KMS-11 (cell line): Measurements from ENCODE around the gene ZNF205.

Experiments used
- H2AFZ ChIP-seq: fragments of 200-600 bp; sonication (generic); 2 replicates; pipeline ENCODE4 v1.6.1; 2016; ENCODE audit warnings: antibody characterized with exemption, mixed run types, low read depth
- H3K27ac ChIP-seq: fragments of 200-600 bp; sonication (generic); 2 replicates; pipeline ENCODE4 v1.6.1; 2016; ENCODE audit warnings: mild to moderate bottlenecking, mixed run types
- H3K27me3 ChIP-seq: fragments of 200-600 bp; sonication (generic); 2 replicates; pipeline ENCODE4 v1.6.1; 2017; ENCODE audit warnings: mild to moderate bottlenecking, low read depth, mixed run types, moderate library complexity; ENCODE audit not compliant: insufficient read depth
- H3K36me3 ChIP-seq: fragments of 200-600 bp; sonication (generic); 2 replicates; pipeline ENCODE4 v1.6.1; 2017; ENCODE audit warnings: mild to moderate bottlenecking, mixed run types; ENCODE audit not compliant: insufficient read depth
- H3K4me1 ChIP-seq: fragments of 200-600 bp; sonication (generic); 2 replicates; pipeline ENCODE4 v1.6.1; 2016; ENCODE audit warnings: mild to moderate bottlenecking, low read depth, mixed run types; ENCODE audit not compliant: poor library complexity, severe bottlenecking
- H3K4me2 ChIP-seq: fragments of 200-600 bp; sonication (generic); 2 replicates; pipeline ENCODE4 v1.7.0; 2016; ENCODE audit warnings: mild to moderate bottlenecking, mixed run types
- H3K4me3 ChIP-seq: fragments of 200-600 bp; sonication (generic); IDR thresholded peaks from 2 replicates; pipeline ENCODE4 v1.6.1; 2017; ENCODE audit warnings: low read depth, low read length, mixed read lengths; ENCODE audit not compliant: insufficient read depth
- H3K79me2 ChIP-seq: fragments of 200-600 bp; sonication (generic); 2 replicates; pipeline ENCODE4 v1.6.1; 2016; ENCODE audit warnings: low read depth, mixed run types; ENCODE audit not compliant: insufficient read depth
- H3K9ac ChIP-seq: fragments of 200-600 bp; sonication (generic); 2 replicates; pipeline ENCODE4 v1.6.1; 2016; ENCODE audit warnings: mild to moderate bottlenecking, mixed run types
- H4K20me1 ChIP-seq: fragments of 200-600 bp; sonication (generic); 2 replicates; pipeline ENCODE4 v1.6.1; 2016; ENCODE audit warnings: mild to moderate bottlenecking, mixed run types; ENCODE audit not compliant: insufficient read depth
- CTCF ChIP-seq: fragments of 200-600 bp; sonication (generic); conservative IDR thresholded peaks from 2 replicates; pipeline ENCODE4 v1.6.1; 2017; ENCODE audit warnings: low read depth, mild to moderate bottlenecking, antibody characterized with exemption, low read length, moderate library complexity, mixed read lengths

The ZNF205 gene

GRCh38 chr16:3149630-3150345 is 37.4 kb downstream of the ZNF205 start:
- no peak overlapping the region for H3K4me3 ChIP-seq
- H3K79me2 ChIP-seq, result no peaks in the 10 kb centered on the region
- peak overlapping the region; percentile 45 for H3K27ac ChIP-seq
- H3K27me3 ChIP-seq, result peaks cover 5% of the 10 kb centered on the region; the same call in 1 of the 2 replicates
- no peaks in the 10 kb centered on the region for H3K36me3 ChIP-seq
- H2AFZ ChIP-seq, result peak overlapping the region; percentile 65
- H3K4me1 ChIP-seq, result peaks cover 15% of the 10 kb centered on the region
- H3K4me2 ChIP-seq, result peak overlapping the region; percentile 99
- H4K20me1 ChIP-seq, result no peaks in the 10 kb centered on the region
- TF ChIP-seq CTCF, result peak; percentile 48; the same call in 1 of the 2 replicates
- peak overlapping the region; percentile 56 for H3K9ac ChIP-seq

GRCh38 chr16:3150346-3151218 is 38.2 kb downstream of the ZNF205 start:
- Histone ChIP-seq H3K4me3 (no peak overlapping the region), H3K4me2 (peak overlapping the region; percentile 99), H3K27me3 (0 out of 2 replicates have a peak, but pooled peaks cover 5% of the 10 kb centered on the region), H2AFZ (peak overlapping the region; percentile 65), H3K4me1 (peaks cover 15% of the 10 kb centered on the region), H3K36me3 (no peaks in the 10 kb centered on the region), H3K79me2 (no peaks in the 10 kb centered on the region), H4K20me1 (no peaks in the 10 kb centered on the region), H3K9ac (peak overlapping the region; percentile 56; the same call in 1 of the 2 replicates), H3K27ac (peak overlapping the region; percentile 52)
- no peak for TF ChIP-seq CTCF

GRCh38 chr16:3152027-3152276 is 39.6 kb downstream of the ZNF205 start:
- peak overlapping the region; percentile 33 for H3K4me3 ChIP-seq
- peak overlapping the region; percentile 25 for H3K27ac ChIP-seq
- H3K4me1 ChIP-seq, result peaks cover 15% of the 10 kb centered on the region
- peak overlapping the region; percentile 51 for H2AFZ ChIP-seq
- H3K9ac ChIP-seq, result no peak overlapping the region; the same call in 1 of the 2 replicates
- peak overlapping the region; percentile 94 for H3K4me2 ChIP-seq
- no peaks in the 10 kb centered on the region for H3K79me2 ChIP-seq
- H4K20me1 ChIP-seq, result no peaks in the 10 kb centered on the region
- TF ChIP-seq CTCF, result no peak
- 0 out of 2 replicates have a peak, but pooled peaks cover 5% of the 10 kb centered on the region for H3K27me3 ChIP-seq
- H3K36me3 ChIP-seq, result no peaks in the 10 kb centered on the region

GRCh38 chr16:3152277-3152990 is 40.0 kb downstream of the ZNF205 start:
- H4K20me1 ChIP-seq, result no peaks in the 10 kb centered on the region
- 0 out of 2 replicates have a peak, but pooled peaks cover 5% of the 10 kb centered on the region for H3K27me3 ChIP-seq
- H3K79me2 ChIP-seq, result no peaks in the 10 kb centered on the region
- H3K27ac ChIP-seq, result peak overlapping the region; percentile 25
- H3K36me3 ChIP-seq, result no peaks in the 10 kb centered on the region
- H3K9ac ChIP-seq, result no peak overlapping the region; the same call in 1 of the 2 replicates
- H3K4me1 ChIP-seq, result peaks cover 15% of the 10 kb centered on the region
- peak; percentile 47; the same call in 1 of the 2 replicates for TF ChIP-seq CTCF
- peak overlapping the region; percentile 51 for H2AFZ ChIP-seq
- peak overlapping the region; percentile 33 for H3K4me3 ChIP-seq
- H3K4me2 ChIP-seq, result peak overlapping the region; percentile 94
